Vagina (tissue), 2 donors: ENCODE measurements around the gene HOXB6. TPM values are rescaled to one million over a fixed set of nuclear protein-coding genes. Genes with fewer than 3 reads are reported as not detected.

Source experiments
- DNase-seq, 2 donors: peaks; one replicate each; pipeline ENCODE4 v3.0.0-alpha.2; 2017; ENCODE audit errors: extremely low spot score in 2 of 2
- H3K27ac ChIP-seq: fragments of 200-600 bp; sonication (generic); one replicate; pipeline ENCODE4 v1.5.1; 2019
- H3K27me3 ChIP-seq: fragments of 200-600 bp; sonication (generic); one replicate; pipeline ENCODE4 v1.5.1; 2019
- H3K36me3 ChIP-seq, 2 donors: fragments of 200-600 bp; sonication (generic); one replicate each; pipeline ENCODE4 v1.5.1; 2017 to 2019
- H3K4me1 ChIP-seq: fragments of 200-600 bp; sonication (generic); one replicate; pipeline ENCODE4 v1.5.1; 2019
- H3K4me3 ChIP-seq, 2 donors: fragments of 200-600 bp; sonication (generic); 1 replicate in 1 of 2; 2 replicates in 1 of 2; pipeline ENCODE4 v1.5.1; 2016 to 2019
- H3K9me3 ChIP-seq: fragments of 200-600 bp; sonication (generic); one replicate; pipeline ENCODE4 v1.5.1; 2019
- CTCF ChIP-seq, 3 experiments: fragments of 450-650 bp in 2 of 3; fragments of 200-600 bp in 1 of 3; sonication (generic) in 1 of 3; IDR thresholded peaks; one replicate each; pipeline ENCODE4 v1.5.1; 2017 to 2019; ENCODE audit warnings: antibody characterized with exemption in 3 of 3, mild to moderate bottlenecking in 2 of 3, moderate library complexity in 2 of 3
- POLR2A ChIP-seq, 2 donors: fragments of 450-650 bp; IDR thresholded peaks; one replicate each; pipeline ENCODE4 v1.6.1; 2017; ENCODE audit warnings: antibody characterized with exemption in 2 of 2, mild to moderate bottlenecking in 2 of 2, moderate library complexity in 2 of 2
- POLR2AphosphoS5 ChIP-seq, 2 donors: sonication (generic); formaldehyde crosslinking; IDR thresholded peaks; one replicate each; pipeline ENCODE4 v1.9.0; 2017; ENCODE audit warnings: antibody characterized with exemption in 2 of 2, mild to moderate bottlenecking in 2 of 2, low read depth in 1 of 2; ENCODE audit not compliant: insufficient read depth in 1 of 2
- intact Hi-C: fragments of 100-400 bp; cut with DNase I; formaldehyde crosslinking; loops from one replicate; pipeline ENCODE4 v1.15.1; 2023
- total RNA-seq: library from RNA; depleted of rRNA; stranded (reverse); fragments of >200 nt; gene quantifications from one replicate; pipeline ENCODE4 v1.2.3, GENCODE V29; 2016

The HOXB6 gene
- total RNA-seq, 1 donor from 2014 or later: 1.2 TPM

DNA sequence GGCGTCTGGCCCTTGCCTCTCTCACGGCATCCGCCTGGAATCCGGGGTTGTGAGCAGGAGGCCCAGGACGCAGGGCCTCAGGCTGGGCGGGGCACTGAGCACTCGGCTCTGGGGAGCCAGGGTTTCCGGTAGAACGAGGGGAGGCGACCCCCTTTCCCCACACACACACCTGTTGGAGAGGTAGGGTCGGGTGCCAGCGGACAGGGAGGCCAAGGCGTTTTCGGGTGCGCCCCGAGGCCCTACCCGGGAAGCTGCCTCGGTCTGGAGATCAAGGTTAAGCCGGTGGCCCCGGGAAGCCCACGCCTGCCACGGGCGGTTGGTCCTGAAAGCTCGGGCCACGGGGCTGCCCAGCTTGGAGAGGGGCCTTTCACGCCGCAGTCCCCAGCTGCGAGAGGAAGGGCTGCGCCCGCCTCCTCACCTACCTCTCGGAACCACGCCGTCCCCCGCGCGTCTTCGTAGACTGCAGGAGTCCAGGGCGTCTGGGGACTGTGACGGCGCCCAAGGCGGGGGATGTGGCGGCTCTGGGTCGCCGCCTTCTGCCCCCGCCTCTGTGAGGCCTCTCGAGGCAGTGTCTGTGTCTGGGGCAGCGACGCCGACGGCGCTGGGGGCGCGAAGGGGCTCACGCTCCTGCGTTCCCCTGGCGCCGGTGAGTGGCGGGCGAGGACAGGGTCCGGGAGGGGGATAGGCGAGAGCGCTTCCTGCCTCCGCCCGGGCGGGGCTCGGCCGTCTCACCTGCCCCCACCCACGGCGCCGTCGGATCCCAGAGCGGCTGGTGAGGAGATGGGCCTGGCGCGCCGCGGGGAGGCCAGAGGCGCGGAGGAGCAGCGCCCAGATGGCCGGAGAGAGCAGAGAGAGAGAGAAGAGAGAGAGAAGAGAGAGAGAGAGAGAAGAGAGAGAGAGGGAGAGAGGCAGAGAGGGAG, 41.7 kb upstream of the HOXB6 start:
- no peak for TF ChIP-seq CTCF (IDR thresholded peaks at IDR 0.05)
- TF ChIP-seq POLR2A (IDR thresholded peaks at IDR 0.05): no peak
- no peak for TF ChIP-seq POLR2AphosphoS5 (IDR thresholded peaks at IDR 0.05; ENCODE audit: insufficient read depth in 1 of 2, low read depth in 1 of 2)
- no peak overlapping the region for H3K27ac ChIP-seq
- DNase-seq: no peak
- H3K9me3 ChIP-seq: no peaks in the 10 kb centered on the region
- H3K4me3 ChIP-seq: peak overlapping the region; percentile 42 to 43
- intact Hi-C loops: no loop called here
- peaks cover 3% of the 10 kb centered on the region for H3K27me3 ChIP-seq
- H3K36me3 ChIP-seq: no peaks in the 10 kb centered on the region
- peaks cover 16% of the 10 kb centered on the region for H3K4me1 ChIP-seq

DNA sequence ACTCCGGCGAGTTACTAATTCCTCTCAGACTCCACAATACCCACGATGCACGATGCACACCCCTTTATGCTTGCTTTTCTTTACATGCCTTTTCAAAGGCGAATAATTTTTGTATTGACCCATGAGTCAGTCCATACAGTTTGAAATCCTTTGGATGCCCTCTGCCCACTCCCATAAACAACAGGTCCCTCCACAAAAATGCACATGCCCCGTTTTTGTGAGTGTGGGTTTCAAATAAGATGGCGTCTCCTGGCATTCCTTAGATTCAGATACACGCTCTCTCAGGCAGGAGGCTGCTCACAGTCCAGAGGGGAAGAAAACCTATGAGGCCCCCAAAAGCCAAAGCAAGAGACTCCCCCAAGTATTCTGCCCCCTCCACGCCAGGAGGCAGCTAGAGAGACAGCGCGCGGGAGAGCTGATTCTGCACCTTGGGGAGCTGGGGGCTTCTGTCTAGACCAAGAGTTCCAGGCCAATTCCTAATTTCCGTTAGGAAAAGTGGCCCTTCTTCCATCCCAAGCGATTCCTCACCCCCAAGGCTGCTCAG, 40.9 kb upstream of the HOXB6 start:
- TF ChIP-seq CTCF (IDR thresholded peaks at IDR 0.05) (no peak), POLR2AphosphoS5 (IDR thresholded peaks at IDR 0.05; ENCODE audit: insufficient read depth in 1 of 2, low read depth in 1 of 2) (no peak), POLR2A (IDR thresholded peaks at IDR 0.05) (no peak)
- no peak overlapping the region for H3K27ac ChIP-seq
- H3K4me3 ChIP-seq: no peak overlapping the region
- DNase-seq: no peak
- peaks cover 16% of the 10 kb centered on the region for H3K4me1 ChIP-seq
- intact Hi-C loops: no loop called here
- no peaks in the 10 kb centered on the region for H3K9me3 ChIP-seq
- peaks cover 5% of the 10 kb centered on the region for H3K27me3 ChIP-seq
- no peaks in the 10 kb centered on the region for H3K36me3 ChIP-seq

DNA sequence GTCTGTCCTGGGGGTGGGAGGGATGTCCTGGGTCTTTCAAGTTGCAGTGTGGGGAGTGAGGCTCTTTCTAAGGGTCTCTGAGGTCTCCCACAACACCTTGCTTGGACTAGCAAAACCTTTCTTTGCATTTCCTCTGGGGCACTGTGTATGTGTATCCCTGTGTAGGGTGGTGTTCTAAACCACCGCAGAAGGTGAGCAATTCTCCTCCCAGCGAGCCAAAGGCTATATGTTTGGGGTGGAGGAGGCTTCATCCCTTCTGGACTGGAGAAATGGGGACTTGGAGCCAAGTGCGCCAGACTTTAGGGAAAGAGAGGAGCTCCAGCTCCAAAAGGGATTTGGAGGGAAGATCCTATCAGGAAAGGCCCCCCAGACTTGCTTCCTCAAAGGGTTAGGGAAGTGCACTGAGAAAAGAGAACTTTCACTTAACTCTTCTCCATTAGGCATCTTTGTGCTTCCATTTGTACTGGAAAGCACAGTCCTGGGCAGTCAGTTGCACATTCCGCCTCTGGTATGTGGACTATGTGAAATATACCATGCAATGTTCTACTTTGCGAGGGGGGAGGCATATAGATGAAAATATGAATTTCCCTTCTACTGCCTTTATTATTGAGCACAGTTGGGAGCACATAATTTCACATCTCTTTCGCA, 40.2 kb upstream of the HOXB6 start:
- no peaks in the 10 kb centered on the region for H3K9me3 ChIP-seq
- intact Hi-C loops: no loop called here
- H3K27me3 ChIP-seq: peaks cover 5% of the 10 kb centered on the region
- no peak overlapping the region for H3K4me3 ChIP-seq
- no peaks in the 10 kb centered on the region for H3K36me3 ChIP-seq
- H3K27ac ChIP-seq: no peak overlapping the region
- DNase-seq: no peak
- peaks cover 16% of the 10 kb centered on the region for H3K4me1 ChIP-seq
- TF ChIP-seq POLR2A (IDR thresholded peaks at IDR 0.05) (no peak), CTCF (IDR thresholded peaks at IDR 0.05) (no peak), POLR2AphosphoS5 (IDR thresholded peaks at IDR 0.05; ENCODE audit: insufficient read depth in 1 of 2, low read depth in 1 of 2) (no peak)

GRCh38 chr17:48644159-48644558, 39.4 kb upstream of the HOXB6 start:
- no peak for DNase-seq
- H3K27ac ChIP-seq: no peak overlapping the region
- TF ChIP-seq CTCF (IDR thresholded peaks at IDR 0.05) (no peak), POLR2AphosphoS5 (IDR thresholded peaks at IDR 0.05; ENCODE audit: insufficient read depth in 1 of 2, low read depth in 1 of 2) (no peak), POLR2A (IDR thresholded peaks at IDR 0.05) (no peak)
- intact Hi-C loops: no loop called here
- H3K4me3 ChIP-seq: no peak overlapping the region
- H3K4me1 ChIP-seq: peaks cover 16% of the 10 kb centered on the region
- no peaks in the 10 kb centered on the region for H3K36me3 ChIP-seq
- no peaks in the 10 kb centered on the region for H3K9me3 ChIP-seq
- peaks cover 5% of the 10 kb centered on the region for H3K27me3 ChIP-seq
